ENCODE measurements around the gene CYP46A1.

CYP46A1 gene

GRCh38 chr14:99677231-99678140 is 6.6 kb upstream of the CYP46A1 start:
- in situ Hi-C loops (cut with HindIII; ENCODE audit: low sequenced_read_pairs) = no loop called here

GRCh38 chr14:99678198-99678597 is 5.9 kb upstream of the CYP46A1 start:
- in situ Hi-C loops (cut with HindIII; ENCODE audit: low sequenced_read_pairs) = no loop called here
- H3K4me3 ChIP-seq (ENCODE audit: low read depth, low read length) = no peak overlapping the region
- no peak for DNase-seq (ENCODE audit: low read depth, low spot score)
- TF ChIP-seq, protein P1, sequence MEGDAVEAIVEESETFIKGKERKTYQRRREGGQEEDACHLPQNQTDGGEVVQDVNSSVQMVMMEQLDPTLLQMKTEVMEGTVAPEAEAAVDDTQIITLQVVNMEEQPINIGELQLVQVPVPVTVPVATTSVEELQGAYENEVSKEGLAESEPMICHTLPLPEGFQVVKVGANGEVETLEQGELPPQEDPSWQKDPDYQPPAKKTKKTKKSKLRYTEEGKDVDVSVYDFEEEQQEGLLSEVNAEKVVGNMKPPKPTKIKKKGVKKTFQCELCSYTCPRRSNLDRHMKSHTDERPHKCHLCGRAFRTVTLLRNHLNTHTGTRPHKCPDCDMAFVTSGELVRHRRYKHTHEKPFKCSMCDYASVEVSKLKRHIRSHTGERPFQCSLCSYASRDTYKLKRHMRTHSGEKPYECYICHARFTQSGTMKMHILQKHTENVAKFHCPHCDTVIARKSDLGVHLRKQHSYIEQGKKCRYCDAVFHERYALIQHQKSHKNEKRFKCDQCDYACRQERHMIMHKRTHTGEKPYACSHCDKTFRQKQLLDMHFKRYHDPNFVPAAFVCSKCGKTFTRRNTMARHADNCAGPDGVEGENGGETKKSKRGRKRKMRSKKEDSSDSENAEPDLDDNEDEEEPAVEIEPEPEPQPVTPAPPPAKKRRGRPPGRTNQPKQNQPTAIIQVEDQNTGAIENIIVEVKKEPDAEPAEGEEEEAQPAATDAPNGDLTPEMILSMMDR (IDR thresholded peaks at IDR 0.05; ENCODE audit: low read depth, low read length) = no peak

More at GRCh38 chr14:99677231-99678140, 6.6 kb upstream of the CYP46A1 start:
- TF ChIP-seq, protein P1 (IDR thresholded peaks at IDR 0.05; ENCODE audit: low read depth, low read length) = no peak
- no peak overlapping the region for H3K4me3 ChIP-seq (ENCODE audit: low read depth, low read length)
- DNase-seq (ENCODE audit: low read depth, low spot score) = no peak

- in situ Hi-C loops (cut with HindIII; ENCODE audit: low sequenced_read_pairs) = no loop called here
- DNase-seq (ENCODE audit: low read depth, low spot score) = no peak
- H3K4me3 ChIP-seq (ENCODE audit: low read depth, low read length) = no peak overlapping the region
- TF ChIP-seq, protein P1 (IDR thresholded peaks at IDR 0.05; ENCODE audit: low read depth, low read length) = no peak
Measured at GRCh38 chr14:99679111-99679510, 5.0 kb upstream of the CYP46A1 start.

DNA sequence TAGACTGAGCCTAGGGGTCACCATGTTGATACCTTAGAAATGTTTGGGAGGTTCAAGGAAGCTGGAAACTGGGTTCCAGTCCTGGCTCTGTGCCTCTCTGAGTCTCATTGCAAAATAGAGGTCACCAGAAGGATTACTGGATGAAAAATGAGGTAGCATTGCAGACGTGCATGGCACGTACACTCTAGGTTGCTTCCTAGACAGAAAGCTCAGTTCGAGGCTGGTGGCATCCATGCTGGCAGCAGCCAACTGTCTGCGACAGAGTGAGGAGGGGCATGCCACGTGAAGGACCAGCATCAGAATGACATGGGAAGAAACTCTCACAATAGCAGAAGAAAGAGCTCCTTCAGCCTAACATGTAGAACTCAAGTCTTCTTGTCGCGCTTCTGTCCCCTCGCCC is 4.6 kb upstream of the CYP46A1 start:
- TF ChIP-seq, protein P1 (IDR thresholded peaks at IDR 0.05; ENCODE audit: low read depth, low read length) = no peak
- in situ Hi-C loops (cut with HindIII; ENCODE audit: low sequenced_read_pairs) = no loop called here
- DNase-seq (ENCODE audit: low read depth, low spot score) = no peak
- no peak overlapping the region for H3K4me3 ChIP-seq (ENCODE audit: low read depth, low read length)

DNA sequence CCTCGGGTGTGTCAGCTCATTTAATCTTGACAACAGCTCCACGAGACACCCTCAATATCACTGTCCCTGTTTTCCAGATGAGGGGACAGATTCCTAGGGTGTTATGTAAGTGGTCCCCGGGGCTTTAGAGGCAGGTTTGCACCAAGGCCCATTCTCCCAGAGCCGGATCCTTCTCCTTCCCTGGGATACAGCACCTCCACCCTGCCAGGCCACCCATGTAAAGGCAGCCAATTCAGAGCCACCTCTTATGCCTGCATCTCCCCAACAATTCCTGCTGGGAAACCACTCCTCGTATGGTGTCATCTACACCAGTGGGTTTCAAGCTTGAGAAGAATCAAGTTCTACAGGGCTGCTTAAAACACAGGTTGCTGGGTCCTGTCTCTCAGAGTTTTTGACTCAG is 4.1 kb upstream of the CYP46A1 start:
- H3K4me3 ChIP-seq (ENCODE audit: low read depth, low read length) = no peak overlapping the region
- no peak for DNase-seq (ENCODE audit: low read depth, low spot score)
- TF ChIP-seq, protein P1 (IDR thresholded peaks at IDR 0.05; ENCODE audit: low read depth, low read length) = no peak
- in situ Hi-C loops (cut with HindIII; ENCODE audit: low sequenced_read_pairs) = no loop called here

- no peak for DNase-seq (ENCODE audit: low read depth, low spot score)
- in situ Hi-C loops (cut with HindIII; ENCODE audit: low sequenced_read_pairs) = no loop called here
- H3K4me3 ChIP-seq (ENCODE audit: low read depth, low read length) = no peak overlapping the region
- TF ChIP-seq, protein P1 (IDR thresholded peaks at IDR 0.05; ENCODE audit: low read depth, low read length) = no peak
Measured at GRCh38 chr14:99681101-99681831, 2.8 kb upstream of the CYP46A1 start.
